ENCODE data around the gene CCDC69. TPM values are rescaled to one million over a fixed set of nuclear protein-coding genes. Genes with fewer than 3 reads are reported as not detected.
"Not testable (repeated sequence)": the region's sequence is repeated elsewhere in the genome, so short reads cannot be mapped to it uniquely, and the experiment has no call there.

CCDC69 gene
- total RNA-seq, 1 experiment from 2014 or later: 0.08 TPM

- no peak for DNase-seq
- no peaks in the 10 kb centered on the region for H3K9me3 ChIP-seq (replicated peaks)
- no peak overlapping the region for H3K4me3 ChIP-seq
- H3K36me3 ChIP-seq: no peaks in the 10 kb centered on the region
- H3K4me1 ChIP-seq: no peaks in the 10 kb centered on the region
- no peaks in the 10 kb centered on the region for H3K27me3 ChIP-seq
- no peak overlapping the region for H3K27ac ChIP-seq
Observed at GRCh38 chr5:151199581-151200185, 24.2 kb downstream of the CCDC69 start.

GRCh38 chr5:151198861-151199260 is 25.0 kb downstream of the CCDC69 start:
- Histone ChIP-seq H3K4me3 (no peak overlapping the region), H3K9me3 (replicated peaks) (no peaks in the 10 kb centered on the region), H3K4me1 (no peaks in the 10 kb centered on the region), H3K27ac (no peak overlapping the region), H3K27me3 (no peaks in the 10 kb centered on the region), H3K36me3 (no peaks in the 10 kb centered on the region)
- no peak for DNase-seq

GRCh38 chr5:151197291-151197600 is 26.6 kb downstream of the CCDC69 start:
- DNase-seq; H3K9me3 ChIP-seq (replicated peaks): not testable (repeated sequence)

GRCh38 chr5:151196556-151197290 is 27.2 kb downstream of the CCDC69 start:
- Histone ChIP-seq H3K4me1 (no peaks in the 10 kb centered on the region), H3K9me3 (replicated peaks) (0 out of 2 replicates have a peak, but pooled peaks cover 4% of the 10 kb centered on the region), H3K27ac (no peak overlapping the region), H3K4me3 (no peak overlapping the region), H3K27me3 (no peaks in the 10 kb centered on the region), H3K36me3 (no peaks in the 10 kb centered on the region)
- peak in 1 of 2 experiments; percentile 49 for DNase-seq

More at GRCh38 chr5:151197291-151197600, 26.6 kb downstream of the CCDC69 start:
- H3K36me3 ChIP-seq, H3K4me3 ChIP-seq, H3K4me1 ChIP-seq, H3K27me3 ChIP-seq, H3K27ac ChIP-seq: not testable (repeated sequence)

- no peak for DNase-seq
- Histone ChIP-seq H3K4me3 (no peak overlapping the region), H3K36me3 (no peaks in the 10 kb centered on the region), H3K4me1 (no peaks in the 10 kb centered on the region), H3K9me3 (replicated peaks) (0 out of 2 replicates have a peak, but pooled peaks cover 4% of the 10 kb centered on the region), H3K27me3 (no peaks in the 10 kb centered on the region), H3K27ac (no peak overlapping the region)
Observed at GRCh38 chr5:151195622-151196021, 28.3 kb downstream of the CCDC69 start.

GRCh38 chr5:151192626-151193025 is 31.3 kb downstream of the CCDC69 start:
- DNase-seq: no peak
- H3K9me3 ChIP-seq (replicated peaks): 0 out of 2 replicates have a peak, but pooled peaks cover 7% of the 10 kb centered on the region
- no peak overlapping the region for H3K27ac ChIP-seq
- no peak overlapping the region for H3K4me3 ChIP-seq
- no peaks in the 10 kb centered on the region for H3K27me3 ChIP-seq
- no peaks in the 10 kb centered on the region for H3K36me3 ChIP-seq
- H3K4me1 ChIP-seq: no peaks in the 10 kb centered on the region

- DNase-seq: no peak
- H3K9me3 ChIP-seq (replicated peaks): 0 out of 2 replicates have a peak, but pooled peaks cover 7% of the 10 kb centered on the region
- no peaks in the 10 kb centered on the region for H3K4me1 ChIP-seq
Observed at GRCh38 chr5:151191661-151192060, 32.2 kb downstream of the CCDC69 start.

GRCh38 chr5:151189151-151189550 is 34.7 kb downstream of the CCDC69 start:
- DNase-seq: no peak
- H3K27ac ChIP-seq: no peak overlapping the region
- H3K9me3 ChIP-seq (replicated peaks): 0 out of 2 replicates have a peak, but pooled peaks cover 7% of the 10 kb centered on the region
- no peaks in the 10 kb centered on the region for H3K27me3 ChIP-seq
- no peak overlapping the region for H3K4me3 ChIP-seq
- no peaks in the 10 kb centered on the region for H3K36me3 ChIP-seq
- H3K4me1 ChIP-seq: no peaks in the 10 kb centered on the region

More at GRCh38 chr5:151191661-151192060, 32.2 kb downstream of the CCDC69 start:
- no peak overlapping the region for H3K27ac ChIP-seq
- no peak overlapping the region for H3K4me3 ChIP-seq
- H3K27me3 ChIP-seq: no peaks in the 10 kb centered on the region
- H3K36me3 ChIP-seq: no peaks in the 10 kb centered on the region

- Histone ChIP-seq H3K36me3 (no peaks in the 10 kb centered on the region), H3K27me3 (no peaks in the 10 kb centered on the region), H3K4me3 (no peak overlapping the region), H3K27ac (no peak overlapping the region), H3K9me3 (replicated peaks) (0 out of 2 replicates have a peak, but pooled peaks cover 2% of the 10 kb centered on the region), H3K4me1 (no peaks in the 10 kb centered on the region)
- no peak for DNase-seq
Observed at GRCh38 chr5:151186538-151186937, 37.4 kb downstream of the CCDC69 start.

GRCh38 chr5:151186052-151186451 is 37.8 kb downstream of the CCDC69 start:
- Histone ChIP-seq H3K4me1 (no peaks in the 10 kb centered on the region), H3K4me3 (no peak overlapping the region), H3K27me3 (no peaks in the 10 kb centered on the region), H3K27ac (no peak overlapping the region), H3K36me3 (no peaks in the 10 kb centered on the region), H3K9me3 (replicated peaks) (0 out of 2 replicates have a peak, but pooled peaks cover 2% of the 10 kb centered on the region)
- no peak for DNase-seq

GRCh38 chr5:151184316-151185042 is 39.4 kb downstream of the CCDC69 start:
- H3K9me3 ChIP-seq (replicated peaks): 0 out of 2 replicates have a peak, but pooled peaks cover 2% of the 10 kb centered on the region
- no peak overlapping the region for H3K4me3 ChIP-seq
- H3K27me3 ChIP-seq: no peaks in the 10 kb centered on the region
- DNase-seq: no peak
- H3K36me3 ChIP-seq: no peaks in the 10 kb centered on the region
- no peak overlapping the region for H3K27ac ChIP-seq
- H3K4me1 ChIP-seq: no peaks in the 10 kb centered on the region

GRCh38 chr5:151183456-151184245 is 40.2 kb downstream of the CCDC69 start:
- Histone ChIP-seq H3K9me3 (replicated peaks) (no peaks in the 10 kb centered on the region), H3K27ac (no peak overlapping the region), H3K27me3 (no peaks in the 10 kb centered on the region), H3K4me3 (no peak overlapping the region), H3K36me3 (no peaks in the 10 kb centered on the region), H3K4me1 (no peaks in the 10 kb centered on the region)
- peak; percentile 44 to 55 for DNase-seq

- no peak overlapping the region for H3K27ac ChIP-seq
- no peaks in the 10 kb centered on the region for H3K36me3 ChIP-seq
- no peaks in the 10 kb centered on the region for H3K9me3 ChIP-seq (replicated peaks)
- DNase-seq: no peak
- H3K4me3 ChIP-seq: no peak overlapping the region
- no peaks in the 10 kb centered on the region for H3K27me3 ChIP-seq
- no peaks in the 10 kb centered on the region for H3K4me1 ChIP-seq
Observed at GRCh38 chr5:151182976-151183375, 40.9 kb downstream of the CCDC69 start.

GRCh38 chr5:151182524-151182900 is 41.4 kb downstream of the CCDC69 start:
- Histone ChIP-seq H3K36me3 (no peaks in the 10 kb centered on the region), H3K27ac (no peak overlapping the region), H3K4me1 (no peaks in the 10 kb centered on the region), H3K9me3 (replicated peaks) (no peaks in the 10 kb centered on the region), H3K27me3 (no peaks in the 10 kb centered on the region), H3K4me3 (no peak overlapping the region)
- DNase-seq: no peak
